GM12892 (cell line): ENCODE results near the gene GPR39.

Experiments used
- POLR2A ChIP-seq: IDR thresholded peaks from 2 replicates; pipeline ENCODE4 v1.6.1; 2011; ENCODE audit warnings: low read depth, low read length, control low read depth
- POLR2AphosphoS5 ChIP-seq: IDR thresholded peaks from 2 replicates; pipeline ENCODE4 v1.6.1; 2011; ENCODE audit warnings: low read depth, low read length, control low read depth
- TAF1 ChIP-seq: IDR thresholded peaks from 2 replicates; pipeline ENCODE4 v1.6.1; 2011; ENCODE audit warnings: low read depth, mild to moderate bottlenecking, control low read depth, low read length, borderline replicate concordance

- no peak for TF ChIP-seq POLR2A
- TF ChIP-seq TAF1: no peak
- TF ChIP-seq POLR2AphosphoS5: no peak
Measured at GRCh38 chr2:132681766-132682165, 265.2 kb downstream of the GPR39 start.
